Measurements from ENCODE around the gene CACNA2D3.

The CACNA2D3 gene

GRCh38 chr3:54127499-54128056, 5.2 kb downstream of the CACNA2D3 start:
- DNase-seq, result no peak

GRCh38 chr3:54131026-54131605, 8.8 kb downstream of the CACNA2D3 start:
- no peak for DNase-seq

GRCh38 chr3:54131890-54132289, 9.5 kb downstream of the CACNA2D3 start:
- no peak for DNase-seq

GRCh38 chr3:54132685-54133084, 10.3 kb downstream of the CACNA2D3 start:
- DNase-seq, result no peak

GRCh38 chr3:54133196-54133595, 10.8 kb downstream of the CACNA2D3 start:
- DNase-seq, result no peak

GRCh38 chr3:54134155-54134554, 11.8 kb downstream of the CACNA2D3 start:
- no peak for DNase-seq

GRCh38 chr3:54134713-54135112, 12.4 kb downstream of the CACNA2D3 start:
- DNase-seq, result no peak

GRCh38 chr3:54137311-54137710, 15.0 kb downstream of the CACNA2D3 start:
- no peak for DNase-seq

GRCh38 chr3:54138937-54139547, 16.7 kb downstream of the CACNA2D3 start:
- no peak for DNase-seq

- DNase-seq, result no peak
Measured at GRCh38 chr3:54139630-54140029, 17.3 kb downstream of the CACNA2D3 start.

GRCh38 chr3:54144284-54144683, 21.9 kb downstream of the CACNA2D3 start:
- DNase-seq, result no peak

GRCh38 chr3:54146506-54147239, 24.3 kb downstream of the CACNA2D3 start:
- no peak for DNase-seq

GRCh38 chr3:54150864-54151467, 28.6 kb downstream of the CACNA2D3 start:
- DNase-seq, result no peak

- no peak for DNase-seq
Measured at GRCh38 chr3:54153477-54153876, 31.1 kb downstream of the CACNA2D3 start.

- DNase-seq, result no peak
Measured at GRCh38 chr3:54157860-54158259, 35.5 kb downstream of the CACNA2D3 start.

- DNase-seq, result no peak
Measured at GRCh38 chr3:54159917-54160316, 37.6 kb downstream of the CACNA2D3 start.

- no peak for DNase-seq
Measured at GRCh38 chr3:54163441-54163840, 41.1 kb downstream of the CACNA2D3 start.

- DNase-seq, result no peak
Measured at GRCh38 chr3:54164192-54164975, 42.0 kb downstream of the CACNA2D3 start.

- no peak for DNase-seq
Measured at GRCh38 chr3:54165865-54166264, 43.5 kb downstream of the CACNA2D3 start.

GRCh38 chr3:54167999-54168398, 45.6 kb downstream of the CACNA2D3 start:
- DNase-seq, result no peak

- no peak for DNase-seq
Measured at GRCh38 chr3:54168451-54168850, 46.1 kb downstream of the CACNA2D3 start.

GRCh38 chr3:54169524-54169923, 47.2 kb downstream of the CACNA2D3 start:
- no peak for DNase-seq

GRCh38 chr3:54171509-54171908, 49.2 kb downstream of the CACNA2D3 start:
- DNase-seq, result no peak

Data from CD4-positive, alpha-beta T cell treated with Interleukin-10 for 1 hour (primary cell).